GM12874 (cell line): ENCODE results near the gene LDLRAD4.

Experiments
- TF ChIP-seq, protein P1 (sequence below): IDR thresholded peaks from 2 replicates; pipeline ENCODE4 v1.5.1; 2011; ENCODE audit warnings: low read depth, mild to moderate bottlenecking, control low read depth, low read length, moderate library complexity; ENCODE audit not compliant: insufficient read depth

Gene LDLRAD4

DNA sequence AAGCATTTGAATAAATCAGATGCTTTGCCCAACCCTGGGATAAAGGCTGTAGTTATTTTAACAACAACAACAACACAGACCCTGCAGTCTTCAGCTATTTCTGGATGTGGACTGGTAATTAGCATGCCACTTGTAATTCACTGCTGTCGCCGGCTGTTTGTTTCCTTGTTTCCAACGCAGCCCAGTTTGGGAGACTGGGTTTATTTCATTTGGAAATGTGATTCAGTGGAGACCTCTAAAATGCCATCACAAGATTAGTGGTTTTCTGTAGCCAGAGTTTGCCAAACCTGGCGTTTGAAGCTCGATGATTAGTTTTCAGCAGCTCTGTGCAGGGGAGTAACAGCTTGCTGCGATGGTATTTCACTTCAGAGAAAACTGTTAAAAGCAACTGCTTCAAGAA is 83.5 kb downstream of the LDLRAD4 start:
- TF ChIP-seq, protein P1, sequence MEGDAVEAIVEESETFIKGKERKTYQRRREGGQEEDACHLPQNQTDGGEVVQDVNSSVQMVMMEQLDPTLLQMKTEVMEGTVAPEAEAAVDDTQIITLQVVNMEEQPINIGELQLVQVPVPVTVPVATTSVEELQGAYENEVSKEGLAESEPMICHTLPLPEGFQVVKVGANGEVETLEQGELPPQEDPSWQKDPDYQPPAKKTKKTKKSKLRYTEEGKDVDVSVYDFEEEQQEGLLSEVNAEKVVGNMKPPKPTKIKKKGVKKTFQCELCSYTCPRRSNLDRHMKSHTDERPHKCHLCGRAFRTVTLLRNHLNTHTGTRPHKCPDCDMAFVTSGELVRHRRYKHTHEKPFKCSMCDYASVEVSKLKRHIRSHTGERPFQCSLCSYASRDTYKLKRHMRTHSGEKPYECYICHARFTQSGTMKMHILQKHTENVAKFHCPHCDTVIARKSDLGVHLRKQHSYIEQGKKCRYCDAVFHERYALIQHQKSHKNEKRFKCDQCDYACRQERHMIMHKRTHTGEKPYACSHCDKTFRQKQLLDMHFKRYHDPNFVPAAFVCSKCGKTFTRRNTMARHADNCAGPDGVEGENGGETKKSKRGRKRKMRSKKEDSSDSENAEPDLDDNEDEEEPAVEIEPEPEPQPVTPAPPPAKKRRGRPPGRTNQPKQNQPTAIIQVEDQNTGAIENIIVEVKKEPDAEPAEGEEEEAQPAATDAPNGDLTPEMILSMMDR: no peak

DNA sequence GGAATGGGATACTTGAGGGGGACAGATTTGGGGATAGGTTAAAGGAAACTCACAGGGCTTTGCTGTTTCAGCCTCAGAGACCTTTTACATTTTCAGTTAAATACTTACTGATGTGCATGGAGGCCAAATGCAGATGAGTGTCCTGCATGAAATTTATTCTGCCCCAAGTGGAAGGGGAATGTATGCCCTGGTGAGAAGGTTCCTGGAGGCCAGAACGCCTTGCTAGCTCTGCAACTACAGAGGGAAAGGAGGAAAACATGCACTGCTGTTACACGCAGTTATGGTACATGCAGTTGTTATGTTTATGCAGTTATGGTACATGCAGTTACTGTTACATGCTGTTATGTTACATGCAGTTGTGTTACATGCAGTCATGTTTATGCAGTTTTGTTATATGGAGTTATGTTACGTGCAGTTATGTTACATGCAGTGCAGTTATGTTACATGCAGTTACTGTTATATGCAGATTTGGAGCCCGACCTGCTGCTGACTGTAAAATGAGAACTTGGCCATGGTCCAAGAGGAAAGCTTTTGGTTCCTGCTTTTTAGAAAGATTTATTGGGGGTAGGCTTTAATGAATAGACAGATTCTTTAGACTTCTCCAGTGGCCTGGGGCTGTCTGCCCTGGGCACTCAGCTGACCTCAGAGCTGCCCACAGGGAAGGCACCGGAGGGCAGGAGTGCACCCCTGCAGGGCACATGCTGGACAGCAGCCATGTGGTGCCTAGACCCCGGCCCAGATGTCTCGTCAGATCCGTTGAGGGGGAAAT is 84.1 kb downstream of the LDLRAD4 start:
- TF ChIP-seq, protein P1: no peak

DNA sequence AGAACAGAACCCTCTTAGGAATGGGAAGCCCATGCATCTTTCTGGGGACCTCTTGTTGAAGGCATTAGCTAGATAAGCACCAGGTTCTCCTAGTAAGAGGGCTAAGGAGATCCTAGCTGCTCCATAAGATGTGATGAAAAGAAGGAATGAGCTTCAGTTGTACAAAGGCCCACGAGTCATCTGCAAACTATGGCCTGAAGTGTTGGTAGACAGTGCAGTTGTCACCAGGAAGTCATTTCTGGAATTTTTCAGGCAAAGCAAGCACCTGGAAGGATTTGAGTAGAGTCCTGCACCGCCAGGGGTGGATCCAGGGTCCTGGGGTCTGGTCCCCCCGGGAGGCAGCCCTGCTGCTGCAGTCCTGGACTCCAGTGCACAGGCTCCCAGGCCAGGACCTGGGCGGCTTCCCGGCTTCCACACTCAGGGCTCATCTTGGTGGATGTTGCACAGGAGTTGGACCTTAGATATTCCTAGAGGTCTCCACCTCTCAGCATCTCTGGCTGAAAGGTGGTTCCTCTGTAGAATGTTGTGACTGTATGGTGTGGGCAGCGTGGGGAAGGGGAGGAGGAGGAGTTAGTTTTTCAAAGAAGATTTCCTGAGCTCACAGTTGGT is 85.3 kb downstream of the LDLRAD4 start:
- TF ChIP-seq, protein P1: no peak

DNA sequence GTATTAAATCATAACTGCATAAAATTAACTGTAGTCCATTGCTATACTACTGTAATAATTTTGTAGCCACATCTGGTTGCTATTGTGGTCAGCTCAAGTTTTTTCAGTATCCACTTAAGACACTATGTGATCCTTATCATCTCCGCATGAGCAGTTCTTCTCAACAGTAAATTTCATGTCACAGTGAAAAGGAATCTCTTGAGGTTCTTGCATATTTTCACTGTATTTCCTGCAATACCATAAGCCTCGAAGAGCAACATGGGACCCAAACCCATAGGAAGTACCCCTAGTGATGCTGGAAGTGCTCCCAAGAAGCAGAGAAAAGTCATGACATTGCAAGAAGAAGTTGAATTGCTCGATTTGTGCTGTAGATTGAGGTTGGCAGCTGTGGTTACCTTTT is 86.7 kb downstream of the LDLRAD4 start:
- TF ChIP-seq, protein P1: no peak

DNA sequence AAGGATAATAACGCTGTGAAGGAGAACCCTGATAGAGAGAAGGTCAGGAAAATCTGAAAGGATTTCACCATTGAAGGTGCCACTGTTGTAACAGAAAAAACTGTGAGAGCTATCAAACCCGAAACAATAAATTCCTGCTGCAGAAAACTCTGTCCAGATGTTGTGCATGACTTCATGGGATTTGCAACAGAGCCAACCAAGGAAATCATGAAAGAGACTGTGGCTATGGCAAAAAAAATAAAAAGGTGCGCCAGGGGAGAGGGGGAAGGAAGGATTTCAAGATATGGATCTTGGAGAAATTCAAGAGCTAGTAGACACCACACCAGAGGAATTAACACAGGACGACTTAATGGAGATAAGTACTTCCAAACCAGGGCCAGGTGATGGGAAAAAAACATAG is 88.0 kb downstream of the LDLRAD4 start:
- TF ChIP-seq, protein P1: no peak

DNA sequence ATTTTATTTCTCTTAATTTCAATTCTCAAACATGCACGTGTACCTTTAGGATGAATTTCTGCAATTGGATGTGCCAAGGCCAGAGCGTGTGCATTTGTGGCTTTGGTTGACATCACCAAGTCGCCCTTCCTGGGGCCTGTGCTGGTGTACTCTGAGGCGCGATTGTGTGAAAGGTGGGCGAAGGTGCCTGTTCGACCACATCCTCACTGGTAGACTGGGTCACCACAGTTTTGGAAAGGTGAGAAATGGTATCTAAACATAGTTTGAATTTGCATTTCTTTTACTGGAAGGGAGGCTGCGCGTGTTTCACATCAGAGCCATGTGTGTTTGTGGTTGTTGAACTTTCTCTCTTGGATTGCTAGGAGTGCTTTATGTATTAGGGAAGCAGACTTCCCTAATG is 89.8 kb downstream of the LDLRAD4 start:
- TF ChIP-seq, protein P1: no peak

DNA sequence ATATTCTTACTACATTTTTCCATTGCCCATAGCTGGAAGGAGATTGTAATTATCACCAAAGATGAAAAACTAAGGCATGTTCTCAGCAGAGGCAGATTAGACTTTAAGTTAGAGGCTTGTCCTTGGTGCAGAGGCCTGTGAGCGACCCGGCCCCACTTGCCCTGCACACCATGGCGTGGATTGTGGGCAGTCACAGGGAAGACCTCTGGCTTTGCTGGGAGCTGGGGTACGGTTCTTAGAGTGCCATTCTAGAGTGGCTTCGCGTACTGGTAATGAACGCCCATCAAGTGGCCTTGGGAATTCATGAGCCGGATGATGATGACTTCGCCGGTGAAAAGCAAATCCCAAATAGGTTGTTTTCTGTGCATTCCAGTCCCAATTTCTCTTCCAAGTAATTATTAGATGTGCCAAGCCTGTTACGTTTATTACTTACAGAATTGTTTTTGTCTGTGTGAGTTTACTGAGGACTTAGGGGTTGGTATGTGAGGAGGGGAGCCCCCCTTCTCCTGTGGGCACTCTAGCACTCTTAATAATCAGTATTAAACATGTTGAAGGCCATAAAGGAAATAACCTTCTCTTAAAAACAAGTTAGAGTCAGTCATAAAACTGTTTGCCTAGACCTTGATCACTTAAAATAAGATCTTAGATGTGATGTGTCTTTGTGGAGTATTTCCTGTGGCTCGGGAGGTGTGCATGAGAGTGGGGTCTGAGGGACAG is 90.6 kb downstream of the LDLRAD4 start:
- TF ChIP-seq, protein P1: no peak
